HG03460 (cell line): ENCODE results near the gene ZMYND8.
"Not testable (repeated sequence)": the region's sequence is repeated elsewhere in the genome, so short reads cannot be mapped to it uniquely, and the experiment has no call there.

Experiments
- ATAC-seq: cut with Tn5 transposase; IDR thresholded peaks from one replicate; pipeline ENCODE4 v1.9.1; 2021; ENCODE audit not compliant: unreplicated experiment

Gene ZMYND8

DNA sequence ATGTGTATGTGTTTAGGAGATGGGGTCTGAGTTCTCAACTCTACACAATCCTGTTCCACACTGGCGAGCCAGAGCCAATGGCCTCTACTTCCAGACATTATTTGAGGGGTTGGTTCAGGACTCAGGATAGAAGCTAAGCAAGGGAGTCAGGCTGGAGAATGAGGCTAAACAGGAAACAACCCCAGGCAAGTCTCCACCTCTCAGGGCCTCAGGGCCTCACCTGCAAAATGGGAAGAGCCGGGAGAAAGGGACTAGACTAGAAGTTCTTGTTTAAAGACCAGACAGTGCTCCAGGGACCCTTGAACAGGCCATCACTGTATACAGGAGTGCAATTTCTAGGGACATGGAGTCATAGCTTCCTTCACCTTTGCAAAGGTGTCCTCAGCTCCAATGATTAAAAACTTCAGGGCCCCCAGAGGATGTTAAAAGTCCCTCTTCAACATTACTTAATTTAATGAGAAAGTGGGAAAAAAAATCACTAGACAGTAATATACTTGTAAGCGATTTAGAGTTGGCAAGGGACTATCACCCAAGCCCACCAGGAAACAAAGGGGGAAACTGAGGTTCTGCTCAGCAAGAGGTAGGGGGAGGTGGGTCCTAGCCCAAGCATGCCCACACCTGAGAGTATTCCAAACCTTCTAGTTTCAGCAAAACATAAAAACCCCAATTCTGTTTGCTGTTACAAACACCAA lies 41.7 kb downstream of the ZMYND8 start:
- no peak for ATAC-seq

DNA sequence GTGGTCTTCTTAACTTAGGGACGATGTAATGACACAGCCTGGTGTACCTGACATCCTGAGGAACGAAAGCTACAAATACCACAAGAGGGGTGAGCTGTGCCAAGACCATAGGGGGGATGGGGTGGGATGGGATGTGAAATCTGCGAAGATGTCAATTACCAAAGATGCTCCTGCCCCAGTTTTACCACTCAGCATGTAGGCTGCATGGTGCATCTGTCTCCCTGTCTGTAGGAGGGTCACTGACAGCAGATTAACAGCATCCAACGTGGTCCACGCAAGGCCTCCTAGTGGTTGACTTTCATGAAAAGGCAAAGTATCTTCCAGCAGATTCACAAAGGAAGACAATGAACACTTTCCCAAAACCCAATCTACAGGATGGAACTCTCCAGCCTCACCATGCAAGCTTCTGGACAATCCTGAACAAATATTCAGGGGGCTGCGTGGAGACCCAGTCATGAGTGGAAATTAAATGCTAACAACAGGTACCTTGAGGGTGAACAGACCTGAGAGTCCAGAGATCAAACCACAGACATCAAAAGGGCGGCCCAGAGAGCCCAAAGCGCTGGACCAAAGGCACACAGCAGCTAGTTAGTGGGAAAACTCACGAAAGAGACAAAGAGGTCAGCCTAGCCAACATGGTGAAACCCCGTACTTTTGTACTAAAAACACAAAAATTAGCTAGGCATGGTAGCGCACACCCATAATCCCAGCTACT lies 44.4 kb downstream of the ZMYND8 start:
- no peak for ATAC-seq

DNA sequence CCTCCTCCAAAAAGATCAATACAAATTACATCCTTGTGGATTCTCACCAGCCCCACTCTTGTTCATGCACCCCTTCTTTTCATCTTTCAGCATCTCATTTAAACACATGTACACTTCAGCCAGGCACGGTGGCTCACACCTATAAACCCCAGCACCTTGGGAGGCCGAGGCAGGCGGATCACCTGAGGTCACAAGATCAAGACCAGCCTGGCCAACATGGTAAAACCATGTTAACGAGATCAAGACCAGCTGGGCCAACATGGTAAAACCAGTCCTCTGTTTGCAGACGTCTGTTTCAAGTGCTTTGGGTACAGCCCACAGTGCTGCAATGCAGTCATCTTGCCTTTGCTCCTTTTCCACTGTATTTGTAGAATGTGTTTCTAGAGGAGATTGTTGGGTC lies 45.3 kb downstream of the ZMYND8 start:
- ATAC-seq: no peak

DNA sequence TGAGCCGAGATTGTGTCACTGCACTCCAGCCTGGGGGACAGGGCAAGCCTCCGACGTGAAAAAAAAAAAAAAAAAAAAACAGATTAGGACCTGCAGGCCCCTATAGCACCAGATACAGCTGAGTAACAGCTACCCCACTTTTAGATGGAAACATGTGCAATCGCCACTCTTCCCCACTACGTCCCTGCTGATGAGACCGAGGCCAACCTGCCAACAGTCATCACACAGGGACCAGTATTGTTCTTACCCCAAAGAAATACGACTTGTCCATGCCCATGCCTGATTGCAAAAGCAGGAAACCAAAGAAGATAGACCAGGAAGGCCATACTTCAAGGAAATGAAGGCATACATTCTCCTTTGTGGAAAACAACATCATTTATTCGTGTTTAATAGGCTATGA lies 45.8 kb downstream of the ZMYND8 start:
- ATAC-seq: no peak

DNA sequence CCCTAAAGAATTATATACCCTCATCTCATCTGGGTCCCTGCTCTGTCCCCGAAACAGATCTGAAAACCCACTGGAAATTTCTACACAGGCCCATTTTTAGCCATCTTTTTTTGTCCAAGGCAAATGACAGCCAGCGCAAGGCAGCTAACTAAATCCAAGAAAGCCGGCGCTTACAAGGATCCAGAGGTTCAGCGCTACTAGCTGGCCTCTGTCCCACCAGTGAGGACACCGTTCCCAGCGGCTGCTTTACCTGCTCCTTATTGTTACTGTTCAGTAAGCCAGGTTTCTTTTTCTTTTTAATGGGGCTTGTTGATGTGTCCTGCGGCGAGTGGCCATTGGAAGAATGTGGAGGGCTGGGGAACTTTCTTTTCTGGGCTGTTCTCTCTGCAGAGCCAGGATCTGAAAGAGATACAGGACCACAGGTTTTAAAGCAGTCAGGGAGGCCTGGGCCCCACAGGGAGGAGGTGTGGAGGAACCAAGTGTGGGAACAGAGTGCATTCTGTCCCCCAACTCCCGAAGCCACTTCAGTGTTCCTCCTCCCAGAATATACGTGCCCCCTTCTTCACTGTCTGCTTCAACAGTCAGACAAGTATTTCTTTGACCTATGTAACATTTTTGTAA lies 46.6 kb downstream of the ZMYND8 start:
- no peak for ATAC-seq

DNA sequence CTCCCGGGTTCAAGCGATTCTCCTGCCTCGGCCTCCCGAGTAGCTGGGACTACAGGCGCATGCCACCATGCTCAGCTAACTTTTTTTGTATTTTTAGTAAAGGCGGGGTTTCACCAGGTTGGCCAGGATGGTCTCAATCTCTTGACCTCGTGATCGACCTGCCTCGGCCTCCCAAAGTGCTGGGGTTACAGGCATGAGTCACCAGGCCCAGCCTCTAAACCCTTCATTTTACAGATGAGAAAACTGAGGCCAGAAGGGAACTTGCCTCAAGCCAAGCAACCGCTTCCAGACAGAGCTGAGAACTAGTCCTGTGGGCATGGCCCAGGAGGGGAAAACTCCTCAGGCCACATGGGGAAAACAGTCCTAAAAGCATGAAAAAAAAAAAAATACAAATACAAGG lies 47.1 kb downstream of the ZMYND8 start:
- ATAC-seq: no peak

DNA sequence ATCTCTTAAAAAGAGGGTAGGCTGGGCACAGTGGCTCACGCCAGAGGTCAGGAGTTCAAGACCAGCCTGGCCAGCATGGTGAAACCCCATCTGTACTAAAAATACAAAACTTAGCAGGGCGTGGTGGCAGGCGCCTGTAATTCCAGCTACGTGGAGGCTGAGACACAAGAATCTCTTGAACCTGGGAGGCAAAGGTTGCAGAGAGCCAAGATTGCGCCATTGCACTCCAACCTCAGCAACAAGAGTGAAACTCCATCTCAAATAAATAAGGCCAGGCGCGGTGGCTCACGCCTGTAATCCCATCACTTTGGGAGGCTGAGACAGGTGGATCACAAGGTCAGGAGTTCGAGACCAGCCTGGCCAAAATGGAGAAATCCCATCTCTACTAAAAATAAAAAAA lies 48.9 kb downstream of the ZMYND8 start:
- not testable (repeated sequence) for ATAC-seq

DNA sequence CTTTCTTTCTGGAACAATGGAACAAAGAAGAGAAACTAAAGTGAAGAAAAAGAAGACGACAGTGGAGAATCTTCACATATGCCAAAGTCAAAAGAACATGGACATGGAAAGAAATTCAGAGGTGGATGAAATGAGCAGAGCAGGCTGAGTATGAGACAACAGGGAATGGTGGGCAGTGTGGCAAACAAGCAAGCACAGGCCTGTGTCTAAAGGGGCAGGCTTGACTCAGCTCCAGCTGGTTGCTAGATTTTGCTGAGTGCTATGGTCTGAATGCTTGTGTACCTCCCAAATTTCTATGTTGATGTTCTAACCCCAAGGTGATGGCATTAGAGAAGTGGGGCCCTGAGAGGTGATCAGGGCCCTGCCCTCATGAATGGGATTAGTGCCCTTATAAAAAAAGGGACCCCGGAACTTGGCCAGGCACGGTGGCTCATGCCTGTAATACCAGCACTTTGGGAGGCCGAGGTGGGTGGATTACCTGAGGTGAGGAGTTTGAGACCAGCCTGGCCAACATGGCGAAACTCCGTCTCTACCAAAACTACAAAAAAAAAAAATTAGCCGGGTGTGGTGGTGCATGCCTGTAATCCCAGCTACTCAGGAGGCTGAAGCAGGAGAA lies 49.6 kb downstream of the ZMYND8 start:
- ATAC-seq: no peak

DNA sequence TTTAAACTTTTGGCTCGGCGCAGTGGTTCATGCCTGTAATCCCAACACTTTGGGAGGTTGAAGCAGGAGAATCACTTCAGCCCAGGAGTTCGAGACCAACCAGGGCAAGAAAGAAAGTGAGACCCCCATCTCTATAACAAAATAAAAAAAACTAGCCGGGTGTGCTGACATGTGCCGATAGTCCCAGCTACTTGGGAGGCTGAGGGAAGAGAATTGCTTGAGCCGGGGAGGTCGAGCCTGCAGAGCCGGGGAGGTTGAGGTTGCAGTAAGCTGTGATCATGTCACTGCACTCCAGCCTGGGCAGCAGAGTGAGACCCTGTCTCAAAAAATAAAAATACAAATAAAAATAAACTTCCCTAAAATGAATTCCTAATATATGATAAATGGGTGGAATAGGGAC lies 50.4 kb downstream of the ZMYND8 start:
- ATAC-seq: no peak

DNA sequence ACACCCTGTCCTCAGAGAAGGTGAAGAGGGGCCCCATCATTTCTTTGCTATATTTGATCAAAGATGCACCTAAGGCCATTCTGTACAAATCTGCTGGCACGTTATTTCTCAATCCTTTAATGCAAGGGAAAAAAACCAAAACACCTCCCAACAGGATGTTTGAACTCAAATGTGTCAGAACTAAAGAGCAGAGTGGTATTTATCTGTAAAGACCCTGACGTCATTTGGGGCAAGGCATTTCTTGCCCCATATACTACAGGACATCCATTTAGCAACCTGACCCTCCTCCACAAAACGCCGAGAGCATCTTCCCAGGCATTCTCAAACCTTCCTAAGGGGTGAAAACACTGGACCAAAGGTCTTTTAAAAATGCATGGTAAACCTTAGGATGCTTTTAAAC lies 50.8 kb downstream of the ZMYND8 start:
- no peak for ATAC-seq

DNA sequence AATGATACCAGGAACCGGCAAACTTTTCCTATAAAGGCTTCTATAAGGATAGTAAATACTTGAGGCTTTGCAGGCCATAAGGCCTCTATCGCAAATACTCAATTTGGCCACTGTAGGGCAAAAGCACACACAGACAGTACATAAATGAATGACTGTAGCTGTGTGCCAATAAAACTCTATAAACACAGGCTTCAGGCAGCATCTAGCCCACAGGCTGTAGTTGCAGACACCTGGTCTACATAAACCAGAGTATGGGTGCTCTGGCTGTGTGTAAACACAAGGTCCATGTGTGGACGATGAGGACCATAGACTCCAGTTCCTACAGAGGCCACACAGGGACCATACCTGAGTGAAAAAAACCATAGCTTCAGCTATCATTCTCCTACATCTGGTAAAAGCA lies 52.2 kb downstream of the ZMYND8 start:
- no peak for ATAC-seq

DNA sequence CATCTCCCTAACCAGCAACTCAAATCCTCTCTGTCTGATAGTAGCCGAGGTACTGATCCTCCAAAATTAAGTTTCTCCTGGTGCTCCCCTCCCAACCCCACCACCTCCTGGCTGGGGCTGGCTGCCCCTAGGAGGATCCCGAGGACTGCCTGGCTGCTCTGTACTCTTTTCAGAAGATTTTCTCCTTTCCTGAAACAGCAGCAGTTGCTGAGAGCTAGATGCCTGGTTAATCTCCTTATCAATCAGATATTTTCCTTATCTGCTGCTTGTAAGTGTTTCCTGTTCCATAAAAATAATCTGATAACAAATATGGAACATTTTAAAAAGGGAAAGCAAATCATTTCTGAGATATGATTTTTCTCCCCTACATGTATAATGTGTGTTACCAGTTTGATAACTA lies 52.8 kb downstream of the ZMYND8 start:
- ATAC-seq: no peak

DNA sequence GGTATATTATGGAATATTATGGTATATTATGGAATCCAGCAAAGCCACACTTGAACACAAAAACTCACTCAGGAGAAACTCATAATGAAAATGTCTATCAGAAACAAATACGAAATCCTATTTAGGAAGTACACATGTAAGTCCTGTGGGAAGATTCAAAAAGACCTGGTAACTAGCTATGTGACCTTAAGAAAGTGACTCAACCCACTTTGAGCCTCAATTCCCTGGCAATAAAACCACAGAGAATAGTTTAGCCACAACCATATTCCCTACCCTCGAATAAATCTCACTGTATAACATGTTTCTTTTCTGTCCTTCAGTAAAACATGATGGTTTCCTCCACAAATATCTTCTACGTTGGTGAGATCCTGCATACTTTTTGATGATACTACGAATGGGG lies 56.4 kb downstream of the ZMYND8 start:
- ATAC-seq: no peak

DNA sequence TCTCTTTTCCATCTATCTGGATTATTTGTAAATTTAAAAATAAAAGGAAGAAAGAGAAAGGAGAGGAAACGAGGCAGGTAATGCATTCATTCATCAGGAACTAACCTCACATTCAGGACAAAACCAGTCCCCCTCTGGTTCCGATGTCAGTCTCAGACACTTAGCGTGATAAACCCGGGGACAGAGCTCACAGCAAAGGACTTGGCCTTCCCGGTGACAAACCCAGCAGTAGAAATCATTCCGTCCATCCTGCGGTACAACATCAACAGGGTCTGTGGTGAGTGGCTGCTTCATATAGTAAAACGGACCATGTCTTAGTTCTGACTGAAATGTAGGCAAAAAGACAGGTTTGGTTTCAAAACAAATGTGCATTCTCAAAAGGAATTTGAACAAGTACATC lies 57.9 kb downstream of the ZMYND8 start:
- ATAC-seq: no peak

DNA sequence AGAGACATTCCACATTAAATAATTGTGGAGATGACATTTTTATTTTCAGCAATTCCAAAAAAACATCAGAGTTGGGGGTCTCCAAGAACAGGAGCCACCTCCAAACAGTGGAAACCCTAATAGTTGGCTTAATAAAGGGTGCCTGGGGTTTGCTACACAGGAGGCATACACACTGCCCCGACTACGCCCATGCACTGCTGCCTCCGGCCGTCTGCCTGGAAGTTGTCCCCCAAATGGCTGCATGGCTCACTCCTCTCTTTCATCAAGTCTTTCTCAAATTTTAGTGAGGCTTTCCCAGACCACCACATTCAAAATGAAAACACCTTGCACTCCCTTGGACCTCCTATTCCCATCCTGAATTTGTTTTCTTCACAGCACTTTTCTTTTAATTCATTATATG lies 58.8 kb downstream of the ZMYND8 start:
- ATAC-seq: no peak

DNA sequence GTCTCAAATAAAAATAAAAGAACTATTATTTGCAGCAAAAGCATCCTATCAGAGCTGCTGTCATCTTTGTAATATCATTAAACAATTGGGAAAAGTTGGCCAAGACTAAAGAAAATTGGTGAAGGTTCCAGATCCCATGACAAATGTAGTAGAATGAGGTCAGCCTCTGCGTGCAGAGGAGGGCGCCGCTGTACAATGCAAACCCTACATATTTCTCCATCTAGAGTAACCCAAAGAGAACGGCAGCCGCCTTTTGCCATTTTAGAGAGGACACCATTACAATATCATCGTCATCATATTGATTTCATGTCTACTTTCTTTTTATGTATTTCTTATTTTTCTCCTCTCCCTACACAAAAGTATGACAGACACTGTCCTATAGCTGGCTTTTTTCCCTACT lies 59.5 kb downstream of the ZMYND8 start:
- ATAC-seq: no peak

DNA sequence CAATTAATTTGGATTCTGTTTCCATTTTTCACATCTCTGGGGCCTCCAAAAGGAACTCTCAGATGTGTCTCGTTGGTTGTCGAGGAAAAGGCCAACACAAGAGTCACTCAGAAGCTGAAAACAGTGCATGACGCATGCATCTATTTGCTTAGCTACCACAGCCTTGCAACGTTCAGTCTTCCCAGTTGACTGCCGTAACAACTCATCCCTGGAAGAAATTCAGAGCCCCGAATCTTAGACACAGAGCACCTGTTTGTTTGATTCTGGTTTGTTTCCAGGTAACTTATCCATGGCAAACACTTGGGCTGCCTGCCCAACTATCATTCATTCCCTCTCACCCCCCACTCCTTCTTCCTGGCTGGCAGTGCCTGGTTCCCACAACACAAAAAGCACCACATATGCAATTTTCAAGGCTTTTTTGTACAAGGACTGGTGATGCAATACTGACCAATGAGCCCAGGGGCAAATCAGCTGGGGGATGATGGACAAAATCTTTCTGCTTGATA lies 60.5 kb downstream of the ZMYND8 start:
- no peak for ATAC-seq

DNA sequence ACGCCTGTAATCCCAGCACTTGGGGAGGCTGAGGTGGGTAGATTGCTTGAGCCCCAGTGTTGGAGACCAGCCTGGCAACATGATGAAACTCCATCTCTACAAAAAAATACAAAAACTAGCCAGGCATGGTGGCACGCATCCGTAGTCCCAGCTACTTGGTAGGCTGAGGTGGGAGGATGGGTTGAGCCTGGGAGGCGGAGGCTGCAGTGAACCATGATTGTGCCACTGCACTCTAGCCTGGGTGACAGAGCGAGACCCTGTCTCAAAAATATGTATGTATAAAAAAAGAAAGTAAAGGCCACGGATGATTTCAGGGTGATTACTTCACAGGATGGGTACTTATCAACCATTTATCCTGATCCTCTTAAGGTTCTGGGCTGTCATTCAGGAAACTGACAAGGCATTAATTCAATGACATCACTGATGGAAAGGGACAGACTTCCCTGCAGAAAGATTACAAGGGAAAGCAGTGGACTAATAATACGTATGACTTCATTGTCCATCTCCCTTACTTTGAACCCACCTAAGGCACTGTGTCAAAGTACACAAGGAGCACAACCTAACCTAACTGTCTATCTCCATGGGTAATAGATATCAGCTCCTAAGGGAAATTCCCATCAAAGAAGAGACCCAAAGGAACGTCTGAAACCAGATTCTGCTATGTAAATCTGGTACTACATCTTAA lies 61.2 kb downstream of the ZMYND8 start:
- no peak for ATAC-seq

DNA sequence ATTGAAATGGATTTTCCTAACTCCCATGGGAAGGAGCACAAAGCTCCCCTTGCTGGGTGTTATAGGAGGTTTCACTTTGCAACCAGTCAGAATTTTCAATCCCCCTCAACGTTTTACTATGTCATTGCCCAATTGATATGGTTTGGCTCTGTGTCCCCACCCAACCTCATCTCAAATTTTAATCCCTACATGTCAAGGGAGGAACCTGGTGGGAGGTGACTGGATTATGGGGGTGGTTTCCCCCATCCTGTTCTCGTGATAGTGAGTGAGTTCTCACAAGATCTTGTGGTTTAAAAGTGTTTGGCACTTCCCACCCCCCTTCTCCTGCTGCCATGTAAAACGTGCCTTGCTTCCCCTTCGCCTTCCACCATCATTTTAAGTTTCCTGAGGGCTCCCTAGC lies 62.9 kb downstream of the ZMYND8 start:
- no peak for ATAC-seq

DNA sequence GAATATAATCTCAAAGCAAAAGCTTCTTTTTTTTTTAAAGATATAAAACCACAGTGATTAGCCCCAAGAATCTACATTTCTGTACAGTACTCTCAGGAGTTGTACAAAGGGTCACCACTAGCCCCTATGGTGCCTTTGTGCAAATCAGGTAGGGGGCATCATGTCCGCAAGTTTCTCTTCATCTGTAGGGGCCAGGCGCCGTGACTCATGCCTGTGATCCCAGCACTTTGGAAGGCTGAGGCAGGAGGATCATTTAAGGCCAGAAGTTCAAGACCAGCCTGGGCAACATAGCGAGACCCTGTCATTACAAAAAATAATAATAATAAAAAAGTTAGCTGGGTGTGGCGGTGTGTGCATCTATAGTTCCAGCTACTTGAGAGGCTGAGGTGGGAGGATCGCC lies 63.9 kb downstream of the ZMYND8 start:
- no peak for ATAC-seq
